ENCODE data around the gene UBE2K.
"Not testable (repeated sequence)": the region's sequence is repeated elsewhere in the genome, so short reads cannot be mapped to it uniquely, and the experiment has no call there.

The UBE2K gene

DNA sequence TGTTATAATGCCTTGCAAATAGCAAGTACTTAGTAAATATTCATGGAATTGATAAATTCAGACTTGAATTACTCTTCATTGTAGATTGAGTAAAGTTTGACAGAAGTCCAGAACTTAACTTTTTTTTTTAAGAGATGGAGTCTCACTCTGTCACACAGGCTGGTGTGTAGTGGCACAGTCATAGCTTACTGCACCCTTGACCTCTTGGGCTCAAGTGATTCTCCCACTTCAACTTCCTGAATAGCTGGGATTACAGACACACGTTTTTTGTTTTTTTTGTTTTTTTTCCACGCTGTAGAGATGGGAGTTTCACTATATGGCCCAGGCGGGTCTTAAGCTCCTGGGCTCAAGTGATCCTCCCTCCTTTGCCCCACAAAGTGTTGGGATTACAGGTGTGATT lies 32.1 kb downstream of the UBE2K start:
- peak; percentile 38 to 53 (median 43) for DNase-seq

DNA sequence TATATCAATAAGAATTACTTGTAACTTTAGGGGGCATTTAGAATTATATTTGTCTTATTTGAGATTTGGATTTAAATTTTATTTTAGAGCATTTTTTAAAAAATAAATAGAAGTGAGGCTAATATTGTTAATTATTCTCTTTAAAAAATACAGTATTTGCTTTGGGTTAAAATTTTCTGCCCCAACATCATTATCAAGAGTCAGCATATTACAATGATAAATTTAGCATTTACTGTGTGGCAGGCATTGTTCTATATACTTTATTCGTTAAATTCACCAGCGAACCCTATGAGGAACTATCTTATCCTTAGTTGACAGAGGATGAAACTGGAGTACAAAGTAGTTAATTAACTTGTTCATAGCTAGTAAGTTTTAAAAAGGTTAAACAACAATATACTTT lies 34.0 kb downstream of the UBE2K start:
- DNase-seq: no peak

DNA sequence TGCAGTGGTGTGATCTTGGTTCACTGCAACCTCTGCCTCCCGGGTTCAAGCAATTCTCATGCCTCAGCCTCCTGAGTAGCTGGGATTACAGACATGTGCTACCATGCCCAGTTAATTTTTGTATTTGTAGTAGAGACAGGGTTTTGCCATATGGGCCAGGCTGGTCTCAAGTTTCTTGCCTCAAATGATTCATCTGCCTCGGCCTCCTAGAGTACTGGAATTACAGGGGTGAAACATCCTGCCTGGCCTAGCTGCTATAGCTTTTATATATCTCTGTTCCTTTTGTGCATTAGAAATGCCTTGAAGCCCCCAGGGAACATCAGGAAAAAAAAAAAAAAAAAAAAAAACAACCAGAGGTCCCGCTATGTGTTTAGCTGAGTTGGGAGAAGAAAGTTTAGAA lies 34.8 kb downstream of the UBE2K start:
- no peak for DNase-seq

DNA sequence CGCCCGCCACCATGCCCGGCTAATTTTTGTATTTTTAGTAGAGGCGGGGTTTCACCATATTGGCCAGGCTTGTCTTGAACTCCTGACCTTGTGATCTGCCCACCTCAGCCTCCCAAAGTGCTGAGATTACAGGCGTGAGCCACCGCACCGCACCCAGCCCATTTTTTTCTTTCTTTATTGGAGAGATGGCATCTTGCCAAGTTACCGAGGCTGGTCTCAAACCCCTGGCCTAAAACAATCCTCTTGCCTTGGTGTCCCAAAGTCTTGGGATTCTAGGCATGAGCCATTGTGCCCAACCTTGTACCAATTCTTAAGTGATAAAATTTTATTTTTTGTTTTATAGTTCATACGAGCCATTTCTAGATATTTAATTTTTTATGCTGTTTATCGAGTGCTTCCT lies 41.7 kb downstream of the UBE2K start:
- not testable (repeated sequence) for DNase-seq

DNA sequence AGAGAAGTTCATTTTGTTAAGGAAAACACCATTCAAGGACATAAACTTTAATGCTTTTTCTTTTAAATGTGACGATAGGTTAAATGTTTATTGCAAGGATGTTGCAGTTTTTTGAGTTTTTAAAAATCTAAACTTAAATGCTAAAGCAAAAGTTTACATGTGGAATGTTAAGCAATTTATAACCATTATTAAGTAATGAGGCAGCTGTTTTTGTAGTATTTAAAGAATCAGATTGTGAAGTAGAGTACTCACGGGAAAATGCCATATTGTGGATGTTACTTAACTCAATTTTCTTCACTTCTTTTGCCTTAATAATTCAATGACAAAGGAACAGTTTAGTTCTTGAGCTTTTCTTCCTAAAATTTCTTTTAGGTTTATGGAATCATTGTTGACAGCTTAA lies 43.5 kb downstream of the UBE2K start:
- no peak for DNase-seq

DNA sequence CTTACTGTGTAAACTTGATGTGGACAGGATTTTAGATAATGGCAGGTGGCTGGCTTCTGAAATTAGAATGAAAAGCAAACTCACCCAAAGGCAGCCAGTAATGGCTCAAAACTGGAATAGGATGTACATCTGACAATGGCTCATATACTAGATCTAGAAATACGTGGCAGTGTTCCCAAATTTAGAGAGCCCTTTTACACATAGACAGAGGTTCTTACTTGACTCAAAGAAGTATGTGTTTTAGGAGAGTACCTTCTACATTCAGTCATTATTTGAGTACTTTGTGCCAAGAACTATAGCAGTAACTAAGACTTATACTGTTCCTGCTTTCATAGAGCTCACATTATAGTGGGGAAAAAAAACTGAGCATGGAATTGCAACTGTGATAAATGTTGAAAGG lies 48.0 kb downstream of the UBE2K start:
- DNase-seq: no peak

DNA sequence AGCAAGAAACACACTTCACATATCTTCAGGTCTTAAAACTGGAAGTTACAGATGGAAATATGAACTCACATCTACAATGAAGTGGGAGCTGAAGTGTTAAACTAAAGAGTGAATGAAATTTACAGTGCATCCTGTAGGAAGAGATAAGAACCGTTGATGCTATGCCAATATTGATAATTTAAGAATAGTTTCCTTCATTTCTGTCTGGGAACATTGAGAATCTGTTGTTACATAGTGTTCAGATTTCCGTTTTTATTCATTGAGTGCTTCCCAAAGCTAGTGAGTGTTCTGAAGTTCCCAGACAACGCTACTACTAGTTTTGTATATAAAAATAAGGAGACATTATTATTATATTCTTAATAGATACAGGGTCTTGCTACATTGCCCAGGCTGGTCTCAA lies 52.3 kb downstream of the UBE2K start:
- no peak for DNase-seq

DNA sequence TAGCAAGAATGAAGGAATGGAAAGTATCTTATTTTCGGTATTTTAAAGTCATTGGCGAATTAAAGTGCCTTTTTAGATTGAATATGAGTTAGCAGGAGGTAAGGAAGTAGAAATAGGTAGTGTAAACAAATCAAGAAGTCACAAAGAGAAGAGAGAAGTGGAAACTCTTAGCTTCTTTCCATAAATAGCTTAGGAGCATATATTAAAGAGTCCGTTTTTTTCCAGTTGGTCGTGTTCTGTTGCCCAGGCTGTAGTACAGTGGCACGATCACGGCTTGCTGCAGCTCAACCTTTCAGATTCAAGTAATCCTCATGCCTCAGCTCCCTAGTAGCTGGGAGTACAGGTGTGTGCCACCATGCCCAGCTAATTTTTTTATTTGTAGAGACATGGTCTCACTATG lies 56.4 kb downstream of the UBE2K start:
- no peak for DNase-seq

DNA sequence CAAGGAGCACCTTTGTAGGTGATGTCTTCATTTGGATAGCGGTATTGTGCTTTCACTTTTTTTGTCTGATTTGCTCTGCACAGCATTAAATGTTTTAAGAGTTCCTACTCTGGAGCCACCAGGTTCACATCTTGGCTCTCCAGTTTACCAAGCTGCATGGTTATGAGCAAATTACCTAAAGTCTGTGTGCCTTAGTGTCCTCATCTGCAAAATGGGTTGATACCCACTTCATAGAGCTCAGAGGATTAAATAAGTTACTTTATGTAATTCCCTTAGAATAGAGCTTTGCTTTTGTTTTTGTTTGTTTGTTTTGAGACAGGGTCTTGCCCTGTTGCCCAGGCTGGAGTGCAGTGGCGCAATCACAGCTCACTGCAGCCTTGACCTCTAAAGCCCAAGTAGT lies 58.2 kb downstream of the UBE2K start:
- no peak for DNase-seq

DNA sequence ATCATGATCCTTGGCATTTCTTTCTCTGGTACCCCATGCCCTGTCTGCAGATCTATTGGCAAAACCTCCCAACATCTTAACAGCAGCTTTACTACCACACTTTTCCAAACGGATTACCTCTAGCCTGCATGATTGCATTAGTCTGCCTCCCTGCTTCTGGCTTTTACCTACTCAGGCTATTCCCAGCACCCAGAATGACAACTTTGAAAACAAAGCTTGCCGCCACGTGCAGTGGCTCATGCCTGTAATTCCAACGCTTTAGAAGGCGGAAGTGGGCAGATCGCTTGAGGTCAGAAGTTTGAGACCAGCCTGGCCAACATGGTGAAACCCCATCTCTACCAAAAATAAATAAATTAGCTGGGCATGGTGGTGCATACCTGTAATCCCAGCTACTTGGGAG lies 60.2 kb downstream of the UBE2K start:
- no peak for DNase-seq

DNA sequence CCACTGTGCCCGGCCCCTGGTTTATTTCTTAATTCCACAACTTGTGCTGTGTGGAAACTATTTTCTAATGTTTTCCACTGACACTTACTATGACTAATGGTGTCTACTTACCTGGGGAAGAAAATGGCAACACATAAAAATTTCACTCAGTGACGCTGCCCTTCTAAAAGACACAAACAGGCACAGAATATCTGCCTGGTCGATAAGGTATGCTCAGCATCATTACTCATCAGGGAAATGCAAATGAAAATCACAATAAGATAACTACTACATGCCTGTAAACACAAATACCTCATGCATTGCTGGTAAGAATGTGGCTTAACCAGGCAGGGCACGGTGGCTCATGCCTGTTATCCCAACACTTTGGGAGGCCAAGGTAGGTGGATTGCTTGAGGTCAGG lies 61.6 kb downstream of the UBE2K start:
- no peak for DNase-seq

DNA sequence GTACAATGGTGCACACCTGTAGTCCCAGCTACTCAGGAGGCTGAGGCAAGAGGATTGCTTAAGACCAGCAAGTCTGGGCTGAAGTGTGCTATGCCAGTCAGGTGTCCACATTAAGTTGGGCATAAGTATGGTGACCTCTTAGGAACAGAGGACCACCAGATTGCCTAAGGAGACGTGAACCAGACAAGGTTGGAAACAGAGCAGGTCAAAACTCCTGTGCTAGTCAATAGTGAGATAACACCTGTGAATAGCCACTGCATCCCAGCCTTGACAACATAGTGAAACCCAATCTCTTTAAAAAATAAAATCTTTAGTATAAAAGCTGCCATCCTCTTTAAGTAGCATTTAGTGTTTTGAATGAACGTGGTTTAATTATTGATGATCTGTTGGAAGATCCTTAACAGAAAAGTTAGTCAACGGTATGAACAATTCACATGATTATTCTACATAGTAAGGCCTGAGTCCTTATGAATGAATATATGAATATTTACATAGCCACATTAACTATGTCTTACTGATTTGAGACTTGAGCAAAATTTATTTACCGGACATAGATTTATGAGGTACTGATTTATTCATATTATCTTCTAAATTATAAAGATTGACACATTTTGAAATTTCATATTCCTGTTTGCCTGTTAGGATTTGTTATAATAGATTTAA lies 63.2 kb downstream of the UBE2K start:
- no peak for DNase-seq

DNA sequence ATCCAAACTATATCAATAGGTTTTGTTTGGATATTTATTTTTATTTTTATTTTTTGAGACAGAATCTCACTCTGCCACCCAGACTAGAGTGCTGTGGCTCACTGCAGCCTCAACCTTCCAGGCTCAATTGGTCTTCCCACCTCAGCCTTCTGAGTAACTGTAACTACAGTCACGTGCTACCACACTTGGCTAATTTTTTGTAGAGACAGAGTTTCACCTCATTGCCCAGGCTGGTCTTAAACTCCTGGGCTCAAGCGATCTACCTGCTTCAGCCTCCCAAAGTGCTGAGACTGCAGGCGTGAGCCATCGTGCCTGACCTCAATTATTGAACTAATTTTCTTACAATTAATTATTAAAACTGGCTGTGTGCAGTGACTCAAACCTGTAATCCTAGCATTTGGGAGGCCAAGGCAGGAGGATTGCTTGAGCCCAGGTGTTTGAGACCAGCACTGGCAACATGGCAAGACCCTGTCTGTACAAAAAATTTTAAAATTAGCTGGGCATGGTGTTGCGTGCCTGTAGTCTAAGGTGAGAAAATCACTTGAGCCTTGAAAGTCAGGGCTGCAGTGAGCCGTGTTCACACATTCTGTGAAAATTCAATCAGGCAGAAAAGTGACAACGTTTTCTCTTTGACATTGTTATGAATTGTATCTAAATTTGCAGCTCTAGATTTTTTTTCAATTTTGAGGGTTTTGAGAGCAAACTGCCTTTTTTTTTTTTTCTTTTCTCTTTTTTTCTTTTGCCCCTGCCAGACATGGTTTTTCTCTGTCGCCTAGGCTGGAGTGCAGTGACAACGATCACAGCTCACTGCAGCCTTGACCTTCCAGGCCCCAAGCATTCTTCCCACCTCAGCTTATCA lies 66.0 kb downstream of the UBE2K start:
- DNase-seq: no peak

DNA sequence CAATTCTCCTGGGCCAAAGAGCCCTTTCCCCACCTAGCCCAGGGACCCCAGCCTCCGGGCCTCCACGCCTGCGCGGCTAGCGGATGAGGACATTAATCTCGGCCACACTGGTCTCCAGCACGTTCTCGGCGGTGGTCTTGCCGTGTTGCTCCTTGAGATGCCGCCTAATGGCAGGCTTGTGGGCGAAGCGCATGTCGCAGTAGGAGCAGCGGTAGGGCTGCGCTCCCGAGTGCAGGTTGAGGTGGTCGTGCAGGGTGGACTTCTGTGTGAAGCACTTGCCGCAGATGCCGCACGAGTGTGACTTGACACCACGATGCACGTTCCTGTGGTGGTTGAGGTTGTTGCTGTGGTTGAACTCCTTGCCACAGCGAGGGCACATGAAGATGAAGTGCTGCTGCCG lies 72.1 kb downstream of the UBE2K start:
- DNase-seq: no peak

DNA sequence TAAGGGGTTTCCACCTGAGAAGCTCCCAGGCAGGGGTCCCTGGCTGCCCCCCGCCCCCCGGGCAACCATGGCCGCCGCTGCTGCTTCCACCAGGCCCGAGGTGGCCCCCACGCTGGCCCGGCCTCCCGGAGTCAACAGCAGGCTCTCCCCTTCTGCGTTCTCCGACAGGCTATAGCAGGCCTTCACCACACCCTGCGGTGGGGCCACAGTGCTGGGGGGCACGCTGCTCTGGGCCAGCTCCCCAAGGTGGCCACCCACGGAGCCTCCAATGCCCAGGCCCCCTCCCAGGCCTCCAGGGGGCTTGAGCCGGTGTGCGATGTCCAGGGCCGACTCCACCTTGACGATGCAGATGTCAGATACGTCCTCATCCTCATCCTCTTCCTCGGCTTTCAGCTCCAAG lies 72.5 kb downstream of the UBE2K start:
- DNase-seq: no peak

DNA sequence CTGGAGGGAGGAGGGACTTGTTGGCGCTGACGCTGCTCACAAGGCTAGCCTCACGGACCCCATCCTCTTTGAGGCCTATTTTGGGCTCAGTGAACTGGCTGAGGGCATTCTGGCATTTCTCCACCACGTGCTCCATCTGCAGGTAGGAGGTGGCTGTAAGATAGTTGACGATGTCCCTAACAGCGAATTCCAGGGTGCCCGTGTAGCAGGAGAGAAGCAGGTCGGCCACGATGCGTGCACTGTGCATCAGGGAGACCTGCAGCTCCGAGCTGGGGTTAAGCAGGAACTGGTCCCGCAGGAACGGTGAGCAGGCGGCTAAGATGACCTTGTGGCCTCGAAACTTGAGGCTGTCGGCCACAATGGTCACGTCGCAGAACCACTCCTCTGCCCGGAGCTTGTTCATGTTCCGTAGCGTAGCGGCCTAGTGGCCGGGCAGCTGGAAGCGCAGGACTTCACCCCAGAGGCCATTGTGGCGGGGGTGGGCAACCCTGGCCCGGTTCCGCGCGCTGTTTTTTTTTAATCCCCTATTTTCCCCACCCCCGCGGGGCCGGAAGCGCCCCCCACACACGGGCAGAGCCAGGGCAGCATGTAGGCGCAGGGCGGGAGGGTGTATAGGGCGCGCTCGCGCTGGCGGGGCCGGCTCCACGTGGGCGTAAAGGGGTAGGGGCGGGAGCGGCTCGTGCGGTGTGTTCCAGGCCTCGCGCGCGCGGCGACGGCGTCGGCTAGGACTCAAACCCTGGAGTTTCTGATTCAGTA lies 73.2 kb downstream of the UBE2K start:
- no peak for DNase-seq

DNA sequence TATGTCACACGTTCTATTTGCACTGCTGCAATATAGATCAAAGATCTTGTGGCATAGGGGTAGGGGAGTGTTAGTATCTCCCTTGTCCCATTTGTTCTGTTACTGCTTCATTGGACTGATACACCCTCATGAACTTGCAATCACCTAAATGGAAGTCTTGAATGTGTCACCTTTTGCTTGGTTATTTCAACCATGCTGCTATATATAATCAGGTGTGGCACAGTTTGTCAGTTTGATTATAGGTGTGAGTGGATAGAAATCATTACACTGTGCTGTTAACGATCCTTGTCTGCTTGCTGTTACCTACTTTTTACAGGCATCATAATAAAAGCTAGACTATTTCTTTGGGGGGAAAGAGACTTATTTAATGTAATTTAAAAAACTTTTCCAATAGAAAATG lies 84.1 kb downstream of the UBE2K start:
- DNase-seq: not testable (repeated sequence)

DNA sequence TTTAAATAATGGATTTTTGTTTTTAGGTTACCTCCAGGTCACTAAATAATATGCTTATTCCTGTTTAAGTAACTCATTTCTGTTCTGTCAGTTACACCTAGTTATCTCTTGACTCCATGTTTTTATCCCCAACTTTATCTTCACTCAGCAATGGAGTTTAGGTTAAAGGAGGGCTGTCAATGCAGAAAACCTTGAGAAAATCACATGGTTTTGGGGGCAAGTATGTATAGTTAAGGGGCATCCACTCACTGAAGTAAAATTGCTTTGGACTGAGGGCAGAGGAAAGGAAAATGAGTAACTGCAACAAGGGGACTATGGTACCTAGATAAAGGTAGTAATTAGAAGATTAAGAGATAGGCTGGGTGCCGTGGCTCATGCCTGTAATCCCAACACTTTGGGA lies 87.1 kb downstream of the UBE2K start:
- DNase-seq: no peak

DNA sequence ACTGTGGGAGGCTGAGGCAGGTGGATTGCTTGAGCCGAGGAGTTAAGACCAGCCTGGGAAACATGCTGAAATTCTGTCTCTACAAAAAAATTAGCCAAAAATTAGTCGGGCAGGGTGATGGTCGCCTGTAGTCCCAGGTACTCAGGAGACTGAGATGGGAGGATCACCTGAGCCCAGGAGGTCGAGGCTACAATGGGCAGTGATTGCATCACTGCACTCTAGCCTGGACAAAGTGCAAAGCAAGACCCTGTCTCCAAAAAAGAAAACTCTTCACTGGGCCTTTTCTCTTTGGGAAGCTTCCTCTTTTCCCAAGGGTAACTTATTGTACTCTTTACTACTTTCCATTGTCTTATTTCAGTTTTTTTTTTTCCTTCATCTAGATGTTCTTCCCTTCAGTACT lies 88.9 kb downstream of the UBE2K start:
- no peak for DNase-seq

DNA sequence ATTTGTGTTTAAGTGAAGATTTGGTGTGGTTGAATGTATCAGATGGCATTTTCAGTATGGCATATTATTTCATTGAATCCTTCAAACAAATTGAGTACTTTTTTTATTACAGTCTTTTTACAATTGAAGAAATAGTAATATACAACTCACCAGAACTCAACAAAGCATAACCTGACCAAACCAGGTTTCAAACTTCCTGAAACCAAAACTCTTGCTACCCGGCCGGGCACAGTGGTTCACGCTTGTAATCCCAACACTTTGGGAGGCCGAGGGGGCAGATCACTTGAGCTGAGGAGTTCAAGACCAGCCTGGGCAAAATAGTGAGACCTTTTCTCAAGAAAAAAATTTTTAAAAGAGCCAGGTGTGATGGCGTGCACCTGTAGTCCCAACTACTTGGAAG lies 94.2 kb downstream of the UBE2K start:
- no peak for DNase-seq

DNA sequence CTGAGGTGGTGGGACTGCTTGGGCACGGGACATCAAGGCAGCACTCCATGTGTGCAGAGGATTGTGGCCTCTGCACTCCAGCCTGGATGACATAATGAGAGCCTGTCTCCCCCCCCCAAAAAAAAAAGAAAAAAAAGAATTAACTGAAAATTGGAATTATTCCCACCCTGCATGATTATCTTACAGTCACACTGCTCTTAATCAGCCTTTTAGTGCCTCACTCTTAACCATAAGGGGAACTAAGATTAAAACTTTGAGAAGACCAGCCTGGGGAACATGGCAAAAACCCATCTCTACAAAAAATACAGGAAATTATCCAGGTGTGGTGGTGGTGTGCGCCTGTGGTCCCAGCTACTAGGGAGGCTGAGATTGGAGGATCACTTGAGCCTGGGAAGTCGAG lies 94.6 kb downstream of the UBE2K start:
- no peak for DNase-seq

DNA sequence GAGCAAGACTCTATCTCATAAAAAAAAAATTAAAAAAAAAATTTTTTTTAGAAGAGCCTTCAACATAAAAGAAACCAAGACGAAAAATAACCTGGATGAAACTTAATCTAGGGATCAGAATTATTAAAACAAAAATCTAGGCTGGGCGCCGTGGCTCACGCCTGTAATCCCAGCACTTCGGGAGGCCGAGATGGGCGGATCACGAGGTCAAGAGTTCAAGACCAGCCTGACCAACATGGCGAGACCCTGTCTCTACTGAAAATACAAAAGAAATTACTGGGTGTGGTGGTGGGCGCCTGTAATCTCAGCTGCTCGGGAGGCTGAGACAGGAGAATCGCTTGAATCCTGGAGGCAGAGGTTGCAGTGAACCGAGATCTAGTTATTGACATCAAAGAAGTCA lies 95.0 kb downstream of the UBE2K start:
- not testable (repeated sequence) for DNase-seq

DNA sequence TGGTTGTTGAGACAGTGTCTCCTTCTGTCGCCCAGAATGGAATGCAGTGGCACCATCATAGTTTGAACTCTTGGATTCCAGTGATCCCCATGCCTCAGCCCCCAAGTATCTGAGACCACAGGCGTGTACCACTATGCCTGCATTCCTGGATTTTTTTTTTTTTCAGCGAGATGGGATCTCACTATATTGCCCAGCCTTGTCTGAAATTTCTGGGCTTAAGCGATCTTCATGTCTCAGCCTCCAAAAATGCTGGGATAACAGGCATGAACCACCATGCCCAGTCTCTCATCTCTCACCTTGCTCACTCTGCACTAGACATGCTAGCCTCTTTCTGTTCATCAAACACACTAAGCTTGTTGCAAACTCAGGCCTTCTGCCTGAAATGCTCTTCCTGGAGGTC lies 104.1 kb downstream of the UBE2K start:
- DNase-seq: no peak

DNA sequence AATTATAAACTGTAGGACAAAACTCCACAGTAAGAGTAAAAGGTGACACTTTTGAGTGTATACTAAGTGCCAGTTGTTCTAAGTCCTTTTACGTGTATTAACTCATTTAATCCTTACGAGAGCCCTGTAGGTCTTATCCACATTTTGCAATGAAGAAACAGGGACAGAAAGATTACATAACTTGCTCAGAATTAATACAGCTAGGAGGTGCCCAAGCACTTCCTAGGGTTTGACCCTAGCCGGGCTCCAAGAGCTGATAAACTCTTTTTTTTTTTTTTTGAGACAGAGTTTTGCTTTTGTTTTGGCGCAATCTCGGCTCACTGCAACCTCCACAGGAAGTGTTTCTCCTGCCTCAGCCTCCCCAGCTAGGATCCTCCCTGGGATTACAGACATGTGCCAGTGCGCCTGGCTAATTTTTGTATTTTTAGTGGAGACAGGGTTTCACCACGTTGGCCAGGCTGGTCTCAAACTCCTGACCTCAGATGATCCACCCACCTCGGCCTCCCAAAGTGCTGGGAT lies 110.4 kb downstream of the UBE2K start:
- DNase-seq: no peak

All from suppressor macrophage treated with lipopolysaccharide for 1 hour (primary cell).